Measurements from ENCODE around the gene IL4I1. TPM values are rescaled to one million over a fixed set of nuclear protein-coding genes. Genes with fewer than 3 reads are reported as not detected.

The IL4I1 gene
- total and polyA plus RNA-seq, 11 donors = 0.27 to 21.6 (median 0.44) TPM; not detected in 4

GRCh38 chr19:49869484-49870308 lies 27.0 kb downstream of the IL4I1 start:
- no peaks in the 10 kb centered on the region for H3K27me3 ChIP-seq
- H3K36me3 ChIP-seq = peaks cover 0 to 32% (median 6%) of the 10 kb centered on the region in 9 donors
- TF ChIP-seq POLR2A (IDR thresholded peaks at IDR 0.05) (peak; percentile 77 to 91), CTCF (IDR thresholded peaks at IDR 0.05) (peak in 2 of 12 donors; percentile 12 to 33)
- H3K4me1 ChIP-seq = peaks cover 9 to 58% (median 44%) of the 10 kb centered on the region in 12 donors
- 1% methylated on average over 43 to 67 of the region's 67 CpGs for WGBS, 4 donors
- peak; percentile 97 for DNase-seq
- H3K27ac ChIP-seq = peak overlapping the region; percentile 83 to 98 (median 94)
- peak overlapping the region; percentile 36 to 79 (median 60) for H3K4me3 ChIP-seq
- H3K9me3 ChIP-seq = no peaks in the 10 kb centered on the region
- ATAC-seq = peak; percentile 80 to 91 (median 86)
- intact Hi-C loops (cut with DNase I) = loop anchor here in 6 of 10 donors (5.0 to 10.0 kb wide), 4 partner anchors 52 to 195 kb away; partner anchors contain the start of genes MED25 (in 4 of the 6), AP2A1 (in 2 of the 6) and PRMT1 (in 2 of the 6)

- H3K4me1 ChIP-seq = peaks cover 9 to 59% (median 43%) of the 10 kb centered on the region in 12 donors
- no peaks in the 10 kb centered on the region for H3K9me3 ChIP-seq
- ATAC-seq = peak; percentile 6 to 19 (median 11)
- intact Hi-C loops (cut with DNase I) = loop anchor here in 6 of 10 donors (5.0 to 10.0 kb wide), 4 partner anchors 52 to 194 kb away; partner anchors contain the start of genes MED25 (in 4 of the 6), AP2A1 (in 2 of the 6) and PRMT1 (in 2 of the 6)
- TF ChIP-seq CTCF (IDR thresholded peaks at IDR 0.05) (no peak), POLR2A (IDR thresholded peaks at IDR 0.05) (no peak)
- DNase-seq = no peak
- peak overlapping the region in 11 of 12 donors; percentile 11 to 72 (median 55) for H3K4me3 ChIP-seq
- 1 to 3% (median 2%) methylated on average over 10 to 15 of the region's 15 CpGs for WGBS, 4 donors
- H3K27ac ChIP-seq = peak overlapping the region; percentile 35 to 98 (median 93)
- no peaks in the 10 kb centered on the region for H3K27me3 ChIP-seq
- peaks cover 0 to 33% (median 11%) of the 10 kb centered on the region in 9 donors for H3K36me3 ChIP-seq
These were observed 27.6 kb downstream of the IL4I1 start for GRCh38 chr19:49869009-49869483.

- Histone ChIP-seq H3K27ac (peak within 1 kb of the TSS; percentile 59 to 98 (median 94)), H3K4me1 (peaks cover 9 to 59% (median 43%) of the 10 kb centered on the region in 12 donors), H3K36me3 (peaks cover 0 to 38% (median 26%) of the 10 kb centered on the region in 9 donors), H3K4me3 (peak within 1 kb of the TSS; percentile 61 to 92 (median 82)), H3K9me3 (no peaks in the 10 kb centered on the region), H3K27me3 (no peaks in the 10 kb centered on the region)
- TF ChIP-seq POLR2A (IDR thresholded peaks at IDR 0.05) (peak in 1 of 2 donors; percentile 67), CTCF (IDR thresholded peaks at IDR 0.05) (no peak)
- WGBS, 4 donors = 0 to 1% (median 0%) methylated on average over 47 to 65 of the region's 65 CpGs
- intact Hi-C loops (cut with DNase I) = loop anchor here in 7 of 10 donors (1.0 to 10.0 kb wide), 7 partner anchors 16 to 192 kb away; partner anchors contain the start of genes MED25 (in 5 of the 7), AP2A1 (in 2 of the 7), PRMT1 (in 2 of the 7) and FUZ (in 1 of the 7)
- peak; percentile 92 to 95 (median 94) for DNase-seq
- peak; percentile 30 to 69 (median 65) for ATAC-seq
These were observed 29.5 kb downstream of the IL4I1 start, which contains the start of gene PNKP for GRCh38 chr19:49866933-49867782. Gene PNKP (minus strand): TSS chr19:49867576. CDS start chr19:49867204, 372 bp downstream.
